Non-pigmented ciliary epithelial cell (primary cell): ENCODE results near the gene ATXN7L1.

Experiments used
- DNase-seq: peaks from one replicate; pipeline ENCODE4 v3.0.0-alpha.2; 2010; ENCODE audit warnings: low read depth

Gene ATXN7L1

GRCh38 chr7:105778956-105779355, 97.4 kb downstream of the ATXN7L1 start:
- no peak for DNase-seq

GRCh38 chr7:105776986-105777910, 99.2 kb downstream of the ATXN7L1 start:
- no peak for DNase-seq

- DNase-seq, result peak; percentile 99
Measured at GRCh38 chr7:105776068-105776790, 100.2 kb downstream of the ATXN7L1 start.

- no peak for DNase-seq
Measured at GRCh38 chr7:105775580-105775979, 100.8 kb downstream of the ATXN7L1 start.

- DNase-seq, result no peak
Measured at GRCh38 chr7:105773030-105773460, 103.4 kb downstream of the ATXN7L1 start.

GRCh38 chr7:105769901-105770628, 106.3 kb downstream of the ATXN7L1 start:
- DNase-seq, result no peak

- no peak for DNase-seq
Measured at GRCh38 chr7:105768898-105769507, 107.4 kb downstream of the ATXN7L1 start.

GRCh38 chr7:105768117-105768516, 108.3 kb downstream of the ATXN7L1 start:
- DNase-seq, result no peak

- DNase-seq, result no peak
Measured at GRCh38 chr7:105766421-105767073, 109.9 kb downstream of the ATXN7L1 start.

- no peak for DNase-seq
Measured at GRCh38 chr7:105765846-105766245, 110.6 kb downstream of the ATXN7L1 start.

- DNase-seq, result no peak
Measured at GRCh38 chr7:105764506-105764905, 111.9 kb downstream of the ATXN7L1 start.

GRCh38 chr7:105760551-105761447, 115.6 kb downstream of the ATXN7L1 start:
- DNase-seq, result no peak

- peak; percentile 30 for DNase-seq
Measured at GRCh38 chr7:105759670-105760550, 116.5 kb downstream of the ATXN7L1 start.

GRCh38 chr7:105756367-105756766, 120.0 kb downstream of the ATXN7L1 start:
- DNase-seq, result no peak

- no peak for DNase-seq
Measured at GRCh38 chr7:105752671-105753275, 123.6 kb downstream of the ATXN7L1 start.

- DNase-seq, result no peak
Measured at GRCh38 chr7:105751054-105751453, 125.3 kb downstream of the ATXN7L1 start.

GRCh38 chr7:105748701-105749100, 127.7 kb downstream of the ATXN7L1 start:
- no peak for DNase-seq

GRCh38 chr7:105745681-105746330, 130.6 kb downstream of the ATXN7L1 start:
- no peak for DNase-seq
